ENCODE results near the gene MED13L.
"Not testable (repeated sequence)": the region's sequence is repeated elsewhere in the genome, so short reads cannot be mapped to it uniquely, and the experiment has no call there.

MED13L gene

DNA sequence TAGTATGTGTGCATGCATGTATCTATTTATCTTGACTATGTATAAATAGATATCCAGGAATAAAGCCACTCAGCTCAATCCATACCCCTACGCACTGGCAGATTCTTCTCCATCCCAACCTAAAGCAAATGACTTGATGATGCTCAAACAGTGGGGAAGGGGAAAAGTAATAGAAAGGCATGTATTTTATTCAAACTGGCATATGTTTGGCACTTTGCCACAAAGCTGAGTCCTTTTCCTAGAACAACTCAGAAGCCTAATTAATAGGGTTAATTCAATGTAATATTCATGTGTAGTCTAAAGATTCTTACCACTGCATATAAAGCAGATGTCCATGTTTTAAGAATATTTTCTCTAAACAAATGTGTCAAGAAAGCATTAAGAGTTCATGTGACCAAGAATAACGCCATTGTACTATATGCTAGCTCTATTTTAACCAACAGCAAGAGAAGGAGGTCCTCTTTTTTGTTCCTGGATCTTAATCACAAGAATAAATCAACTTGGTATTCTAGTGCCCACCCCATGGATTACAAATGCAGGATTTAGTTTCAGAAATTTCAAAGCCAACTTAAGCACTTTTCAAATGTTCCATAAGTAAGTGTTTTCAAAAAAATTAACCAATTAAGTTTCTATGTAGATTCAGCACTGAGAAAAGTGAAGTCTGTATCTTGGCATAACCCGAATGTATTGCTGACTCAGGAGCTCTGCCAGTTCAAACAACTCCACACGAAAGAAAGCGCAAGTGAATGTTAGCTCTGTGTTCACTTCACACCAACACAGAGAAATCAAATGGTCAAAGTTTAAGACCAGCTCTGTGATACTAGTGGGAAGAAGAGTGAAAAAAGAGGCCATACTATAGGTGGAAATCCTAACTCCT is 233.6 kb downstream of the MED13L start:
- DNase-seq = no peak

DNA sequence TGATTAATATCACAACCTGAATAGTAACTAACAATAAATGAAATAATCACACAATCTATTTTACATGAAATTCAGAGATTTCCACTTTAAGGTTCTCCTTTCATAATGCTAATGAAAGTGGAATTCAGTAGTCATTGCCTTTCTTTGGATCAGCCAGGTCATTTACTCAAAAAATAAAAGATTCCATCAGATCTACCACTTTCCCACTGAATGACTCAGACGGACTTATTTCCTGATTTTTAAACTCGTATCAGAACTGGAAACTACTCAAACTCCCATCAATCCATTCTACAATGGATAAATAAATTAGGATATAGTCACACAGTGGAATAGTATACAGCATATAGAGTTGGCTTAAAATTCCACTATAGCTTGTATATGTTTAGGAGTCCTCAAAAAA is 237.1 kb downstream of the MED13L start:
- DNase-seq = no peak

- DNase-seq = no peak
Observed at GRCh38 chr12:116039081-116039480, 238.4 kb downstream of the MED13L start.

- no peak for DNase-seq
Observed at GRCh38 chr12:116037941-116038837, 239.3 kb downstream of the MED13L start.

GRCh38 chr12:116033765-116034164 is 243.7 kb downstream of the MED13L start:
- DNase-seq = no peak

DNA sequence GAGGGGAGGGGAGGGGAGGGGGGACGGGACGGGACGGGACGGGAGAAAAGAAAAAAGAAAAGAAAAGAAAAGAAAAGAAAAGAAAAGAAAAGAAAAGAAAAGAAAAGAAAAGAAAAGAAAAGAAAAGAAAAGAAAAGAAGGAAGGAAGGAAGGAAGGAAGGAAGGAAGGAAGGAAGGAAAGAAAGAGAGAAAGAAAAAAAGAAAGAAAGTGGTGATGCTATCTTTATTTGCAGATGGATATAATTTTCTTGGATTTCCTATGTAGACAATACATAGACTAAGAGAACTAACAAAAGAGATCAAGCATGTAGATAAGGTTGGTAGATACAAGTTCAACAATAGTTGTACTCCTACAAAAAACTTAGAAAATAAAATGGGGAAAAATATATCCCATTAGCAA is 245.9 kb downstream of the MED13L start:
- DNase-seq = not testable (repeated sequence)

DNA sequence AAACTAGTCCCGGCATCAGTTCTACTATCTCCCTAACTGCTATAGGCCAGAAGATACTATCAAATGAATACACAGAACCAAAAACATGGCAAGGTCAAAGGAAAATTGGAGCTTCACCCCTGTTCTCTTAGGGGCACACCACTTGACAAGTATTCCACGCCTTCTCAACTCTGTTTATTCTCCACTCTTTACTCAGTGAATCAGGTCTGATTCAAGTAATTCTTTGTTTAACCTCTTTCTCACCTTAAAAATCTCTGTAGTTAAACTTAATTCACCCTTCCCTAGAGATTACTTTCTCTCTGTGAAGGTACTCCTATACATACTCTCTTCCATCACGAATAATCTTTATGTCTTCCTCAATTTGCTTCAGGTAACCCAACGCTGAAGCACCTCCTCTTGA is 248.9 kb downstream of the MED13L start:
- no peak for DNase-seq

DNA sequence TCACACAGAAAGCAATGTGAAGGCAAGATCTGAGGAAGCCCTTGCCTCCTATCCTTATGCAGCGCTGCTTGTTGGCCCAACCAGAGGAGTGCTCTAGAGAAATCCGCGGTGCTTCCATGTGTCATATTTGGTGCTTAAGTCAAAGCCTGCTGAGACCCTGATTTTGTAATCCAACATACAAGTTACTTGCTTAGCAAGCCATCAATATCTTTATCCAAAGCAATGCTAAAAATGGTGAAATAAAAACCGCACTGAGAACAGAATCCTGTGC is 250.0 kb downstream of the MED13L start:
- DNase-seq = no peak

GRCh38 chr12:116026768-116027550 is 250.5 kb downstream of the MED13L start:
- DNase-seq = peak; percentile 51

DNA sequence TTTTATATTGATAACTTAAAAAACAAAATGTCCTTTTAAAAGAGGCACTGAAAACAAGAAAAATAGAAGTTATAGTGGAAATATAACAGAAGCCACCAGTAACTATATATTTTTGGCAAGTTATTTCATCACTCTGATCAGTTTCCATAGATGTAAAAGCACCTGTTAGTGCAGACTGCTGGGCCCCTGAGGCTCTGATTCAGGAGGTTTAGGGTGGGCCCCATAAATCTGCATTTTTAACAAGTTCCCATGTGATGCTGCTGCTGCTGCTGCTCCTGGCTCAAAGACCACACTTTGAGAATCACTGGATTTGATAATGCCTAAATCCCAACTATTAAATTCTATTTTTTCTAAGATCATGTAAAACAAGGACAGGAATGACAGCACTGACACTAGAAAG is 251.1 kb downstream of the MED13L start:
- no peak for DNase-seq

GRCh38 chr12:116024769-116025168 is 252.7 kb downstream of the MED13L start:
- no peak for DNase-seq

DNA sequence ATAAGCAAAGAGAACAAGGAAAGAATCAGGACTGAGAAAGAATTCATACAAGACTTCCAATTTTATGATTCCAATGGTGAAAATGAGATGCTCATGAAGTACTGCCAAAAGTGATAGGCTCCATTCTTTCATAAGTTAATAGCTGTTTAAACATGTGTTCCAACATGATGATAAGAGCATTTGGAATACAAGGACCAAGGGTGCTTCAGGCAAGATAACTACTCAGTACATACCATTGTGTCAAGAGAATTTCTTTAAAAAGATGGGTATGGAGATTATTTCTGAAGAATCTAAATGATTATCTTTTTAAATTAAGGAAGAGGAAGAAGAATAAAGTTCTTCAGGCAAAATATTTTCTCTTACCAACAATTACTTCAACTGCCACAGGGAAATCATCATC is 258.1 kb downstream of the MED13L start:
- no peak for DNase-seq

DNA sequence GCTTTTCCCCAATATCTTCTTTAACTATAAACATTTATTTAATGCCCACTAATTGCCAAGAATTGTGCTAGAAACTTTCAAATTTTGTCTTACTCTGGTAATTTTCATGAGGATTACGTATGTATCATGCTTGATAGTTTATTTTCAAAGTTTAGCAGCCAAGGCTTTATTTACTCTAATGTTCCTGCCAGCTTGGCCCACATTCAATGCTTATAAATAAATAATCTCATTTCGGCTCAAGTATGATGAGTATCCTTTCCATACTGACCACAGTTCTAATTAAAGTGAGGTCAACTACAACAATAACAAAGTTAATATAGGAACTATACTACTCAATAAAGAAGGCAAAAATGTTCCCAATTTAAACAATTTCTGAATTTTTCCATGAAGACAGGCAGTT is 259.2 kb downstream of the MED13L start:
- no peak for DNase-seq

DNA sequence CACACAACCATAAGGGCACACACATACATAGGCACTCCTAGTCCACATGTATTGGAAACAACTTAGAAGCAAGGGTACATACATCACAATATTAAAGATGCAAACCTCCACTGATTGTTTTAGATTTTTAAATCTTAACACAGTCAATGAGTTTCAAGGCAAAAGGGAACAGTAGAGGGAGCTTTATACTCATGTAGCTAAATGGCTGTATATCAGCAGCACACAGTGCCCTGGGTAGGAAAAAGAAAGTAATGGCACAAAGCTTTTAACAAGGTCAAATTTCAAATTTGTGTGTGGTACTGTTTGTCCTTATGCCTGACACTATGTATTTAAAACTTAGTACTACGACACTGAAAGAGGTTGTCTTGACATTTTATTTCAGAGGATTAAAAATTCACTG is 262.0 kb downstream of the MED13L start:
- DNase-seq = peak; percentile 66

DNA sequence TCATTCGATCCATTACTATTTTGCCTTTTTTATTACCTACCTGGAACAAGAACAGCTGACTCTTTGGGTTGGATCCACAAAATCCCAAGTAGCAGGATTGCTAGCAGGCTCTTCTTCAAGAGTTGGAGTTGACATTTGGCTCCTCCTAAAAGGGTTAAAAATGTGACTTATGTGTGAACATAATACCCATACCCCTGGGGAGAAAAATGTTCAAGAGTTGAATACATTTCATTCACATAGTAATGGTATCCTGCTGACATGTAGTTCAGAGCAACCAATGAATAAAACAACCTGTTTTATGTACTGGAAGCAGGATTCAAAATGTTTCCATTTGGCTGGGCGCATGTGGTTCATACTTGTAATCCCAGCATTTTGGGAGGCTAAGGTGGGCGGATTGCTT is 264.7 kb downstream of the MED13L start:
- no peak for DNase-seq

- no peak for DNase-seq
Observed at GRCh38 chr12:116011217-116011616, 266.3 kb downstream of the MED13L start.

GRCh38 chr12:116010467-116010866 is 267.0 kb downstream of the MED13L start:
- no peak for DNase-seq

DNA sequence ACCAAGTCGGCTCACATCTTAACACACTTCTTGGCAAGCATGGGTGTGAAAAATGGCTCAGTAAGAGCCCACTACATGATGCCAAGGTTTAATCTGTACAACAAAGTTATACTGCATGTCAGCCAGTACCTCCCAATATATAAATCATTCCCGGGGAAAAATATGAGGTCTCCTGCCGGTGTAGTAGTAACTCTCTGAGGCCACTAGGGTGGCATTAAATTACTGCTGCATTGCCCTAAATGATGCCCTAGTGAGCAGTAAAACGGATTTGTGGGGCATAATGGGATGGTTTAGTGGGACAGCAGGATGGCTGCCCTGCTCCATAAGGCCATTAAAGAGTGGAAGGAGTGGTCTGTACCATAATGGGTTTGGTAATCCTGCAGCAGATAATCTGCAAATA is 267.7 kb downstream of the MED13L start:
- DNase-seq = no peak

DNA sequence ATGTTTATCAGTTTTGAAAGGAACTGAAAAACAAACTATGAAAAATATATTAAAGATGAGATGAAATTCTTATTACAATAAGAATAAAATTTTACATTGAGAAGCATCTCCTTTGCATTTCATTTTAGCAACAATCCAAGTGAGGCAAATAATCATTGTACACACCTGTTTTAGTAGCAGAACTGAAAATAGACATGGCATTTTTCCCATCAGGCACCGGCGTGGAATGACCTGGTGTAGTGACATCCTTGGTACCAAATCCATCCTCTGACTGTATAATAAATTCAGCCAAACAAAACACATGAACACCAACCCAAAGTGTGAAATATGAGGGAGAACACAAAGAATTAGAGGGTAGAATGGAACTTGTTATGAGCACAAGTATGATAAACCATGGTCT is 271.4 kb downstream of the MED13L start:
- no peak for DNase-seq

DNA sequence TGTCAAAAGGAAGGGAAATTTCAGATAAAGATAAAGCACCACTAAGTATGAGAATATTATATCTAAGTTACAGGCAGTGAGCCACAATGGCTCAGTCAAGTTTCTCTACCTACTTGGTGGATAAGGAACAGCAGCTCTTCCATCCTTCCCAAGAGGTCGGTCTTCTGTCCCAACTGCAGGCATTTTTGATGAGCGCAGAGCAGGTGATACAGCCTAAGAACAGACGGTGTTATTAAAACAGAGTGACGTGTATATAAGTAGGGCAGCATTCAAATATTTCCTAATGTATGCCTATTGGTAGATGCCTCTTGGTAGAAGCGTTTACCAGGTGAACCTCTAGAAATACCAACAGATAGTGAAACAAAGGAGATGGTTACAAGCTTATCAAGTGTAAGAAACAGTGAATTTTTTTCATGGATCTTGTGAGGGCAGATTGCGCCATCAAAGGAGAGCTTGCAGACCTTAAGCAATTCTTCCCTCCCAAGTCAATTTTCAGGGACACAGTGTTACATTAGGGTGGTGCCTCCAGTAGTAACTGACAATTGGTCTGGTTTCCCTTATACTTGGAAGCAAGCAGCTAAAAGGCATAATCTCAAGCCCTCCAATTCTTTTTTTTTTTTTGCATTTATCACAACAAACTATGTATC is 274.5 kb downstream of the MED13L start:
- no peak for DNase-seq

DNA sequence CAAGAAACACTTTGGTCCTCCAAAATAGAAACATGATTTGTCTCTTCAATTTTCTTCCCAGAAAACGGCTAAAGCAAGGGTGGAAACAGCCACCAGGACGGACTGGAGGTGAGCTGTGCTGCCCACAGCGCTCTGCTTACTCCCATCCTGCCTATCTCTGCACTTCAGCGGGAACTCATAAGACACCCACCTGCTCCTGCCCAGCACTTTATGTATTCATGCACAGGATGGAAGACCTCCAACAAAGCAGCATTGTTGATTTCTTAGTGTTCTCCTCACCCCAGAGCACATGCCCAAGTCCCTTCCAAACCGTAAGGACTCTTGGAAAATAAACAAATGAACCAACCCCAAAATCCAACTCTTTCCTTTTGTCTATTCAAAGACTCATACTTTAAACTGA is 277.2 kb downstream of the MED13L start:
- no peak for DNase-seq

DNA sequence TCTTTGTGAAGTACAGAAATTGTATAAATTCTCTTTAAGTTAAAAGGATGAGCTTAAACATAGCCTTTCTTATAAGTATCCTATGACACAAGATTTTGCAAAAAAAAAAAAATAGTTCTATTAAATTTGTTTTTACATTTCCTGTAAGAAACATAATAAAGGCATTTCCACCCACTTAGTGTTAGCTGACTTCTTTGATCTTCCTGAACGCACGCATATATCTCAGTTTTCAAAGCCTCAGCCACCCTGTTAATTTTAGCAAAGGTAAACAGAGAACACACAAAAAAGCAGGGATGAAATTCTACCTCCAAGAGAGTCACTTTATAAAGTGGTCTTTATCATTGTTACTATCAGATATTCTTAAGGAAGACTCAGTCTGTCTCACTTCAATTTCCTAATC is 277.9 kb downstream of the MED13L start:
- DNase-seq = no peak
